ENCODE data around the gene LRRC3C. TPM values are rescaled to one million over a fixed set of nuclear protein-coding genes. Genes with fewer than 3 reads are reported as not detected.

LRRC3C gene
- total RNA-seq, 2 donors from 2014 or later: not detected

GRCh38 chr17:39979893-39980350 is 52.4 kb downstream of the LRRC3C start:
- peaks cover 6% of the 10 kb centered on the region for H3K27me3 Mint-ChIP-seq (ENCODE audit: low read depth)
- peak; percentile 7 to 8 for ATAC-seq (replicated peaks in 1 of 2)
- H3K27ac Mint-ChIP-seq: peak overlapping the region; percentile 92
- peak overlapping the region; percentile 94 to 99 for H3K4me3 Mint-ChIP-seq
- H3K36me3 Mint-ChIP-seq (ENCODE audit: insufficient read depth in 2 of 2): peaks cover 8 to 9% of the 10 kb centered on the region in 2 donors
- peak in 1 of 2 donors; percentile 24 for DNase-seq
- peaks cover 40% of the 10 kb centered on the region for H3K4me1 Mint-ChIP-seq (ENCODE audit: low read depth)
- no peaks in the 10 kb centered on the region for H3K9me3 Mint-ChIP-seq

- Mint-ChIP-seq H3K27me3 (ENCODE audit: low read depth) (peaks cover 6% of the 10 kb centered on the region), H3K27ac (peak within 1 kb of the TSS; percentile 92), H3K4me3 (peak within 1 kb of the TSS; percentile 94 to 99), H3K4me1 (ENCODE audit: low read depth) (peaks cover 40% of the 10 kb centered on the region), H3K9me3 (no peaks in the 10 kb centered on the region), H3K36me3 (ENCODE audit: insufficient read depth in 2 of 2) (peaks cover 11 to 14% of the 10 kb centered on the region in 2 donors)
- DNase-seq (peak; percentile 96 to 97), ATAC-seq (replicated peaks in 1 of 2) (peak; percentile 97 to 98)
These were observed 53.0 kb downstream of the LRRC3C start, which contains the start of gene PSMD3 for GRCh38 chr17:39980351-39981206. PSMD3 (plus strand) TSS chr17:39980807; CDS start chr17:39980971, 164 bp downstream.

- H3K9me3 Mint-ChIP-seq: no peaks in the 10 kb centered on the region
- no peak for ATAC-seq (replicated peaks in 1 of 2)
- H3K27me3 Mint-ChIP-seq (ENCODE audit: low read depth): peaks cover 6% of the 10 kb centered on the region
- peak overlapping the region; percentile 89 for H3K27ac Mint-ChIP-seq
- no peak for DNase-seq
- peak overlapping the region; percentile 94 to 99 for H3K4me3 Mint-ChIP-seq
- peaks cover 14 to 21% of the 10 kb centered on the region in 2 donors for H3K36me3 Mint-ChIP-seq (ENCODE audit: insufficient read depth in 2 of 2)
- peaks cover 40% of the 10 kb centered on the region for H3K4me1 Mint-ChIP-seq (ENCODE audit: low read depth)
These were observed 53.7 kb downstream of the LRRC3C start for GRCh38 chr17:39981207-39981741.

- no peak for DNase-seq
- ATAC-seq (replicated peaks in 1 of 2): no peak
- H3K4me3 Mint-ChIP-seq: peak overlapping the region; percentile 94 to 99
- no peaks in the 10 kb centered on the region for H3K9me3 Mint-ChIP-seq
- peaks cover 6% of the 10 kb centered on the region for H3K27me3 Mint-ChIP-seq (ENCODE audit: low read depth)
- H3K27ac Mint-ChIP-seq: peak overlapping the region; percentile 89
- peaks cover 40% of the 10 kb centered on the region for H3K4me1 Mint-ChIP-seq (ENCODE audit: low read depth)
- H3K36me3 Mint-ChIP-seq (ENCODE audit: insufficient read depth in 2 of 2): peaks cover 16 to 25% of the 10 kb centered on the region in 2 donors
These were observed 54.3 kb downstream of the LRRC3C start for GRCh38 chr17:39981766-39982375.

GRCh38 chr17:39988206-39988810 is 60.8 kb downstream of the LRRC3C start:
- ATAC-seq (replicated peaks in 1 of 2): no peak
- DNase-seq: no peak
- no peak overlapping the region for H3K27ac Mint-ChIP-seq
- H3K4me1 Mint-ChIP-seq (ENCODE audit: low read depth): peaks cover 8% of the 10 kb centered on the region
- H3K4me3 Mint-ChIP-seq: no peak overlapping the region
- H3K36me3 Mint-ChIP-seq (ENCODE audit: insufficient read depth in 2 of 2): peaks cover 36 to 61% of the 10 kb centered on the region in 2 donors
- H3K27me3 Mint-ChIP-seq (ENCODE audit: low read depth): no peaks in the 10 kb centered on the region
- H3K9me3 Mint-ChIP-seq: no peaks in the 10 kb centered on the region

GRCh38 chr17:39994448-39994847 is 66.9 kb downstream of the LRRC3C start:
- no peak overlapping the region for H3K27ac Mint-ChIP-seq
- no peak overlapping the region for H3K4me3 Mint-ChIP-seq
- no peaks in the 10 kb centered on the region for H3K9me3 Mint-ChIP-seq
- DNase-seq (no peak), ATAC-seq (replicated peaks in 1 of 2) (no peak)
- no peaks in the 10 kb centered on the region for H3K27me3 Mint-ChIP-seq (ENCODE audit: low read depth)
- H3K36me3 Mint-ChIP-seq (ENCODE audit: insufficient read depth in 2 of 2): peaks cover 16 to 42% of the 10 kb centered on the region in 2 donors
- peaks cover 9% of the 10 kb centered on the region for H3K4me1 Mint-ChIP-seq (ENCODE audit: low read depth)

Other genes starting within 250 kb of the LRRC3C start
- 10 to 100 TPM in 1 of 2 donors, 1 to 10 TPM in 1; 8.5 to 12.8 TPM for gene PGAP3, start 239.7 kb upstream of the LRRC3C start, total RNA-seq
- 10 to 100 TPM in 1 of 2 donors, 1 to 10 TPM in 1; 8.2 to 12.1 TPM for gene ERBB2, start 227.7 kb upstream of the LRRC3C start, total RNA-seq
- 10 to 100 TPM; 39.4 to 40.1 TPM for gene MIEN1, start 197.2 kb upstream of the LRRC3C start, total RNA-seq
- gene GRB7, start 189.8 kb upstream of the LRRC3C start, total RNA-seq: 1 to 10 TPM; 3.5 to 6.0 TPM
- gene IKZF3, start 63.4 kb upstream of the LRRC3C start, total RNA-seq: 10 to 100 TPM; 70.7 to 78.9 TPM
- gene ZPBP2, start 59.5 kb upstream of the LRRC3C start, total RNA-seq: under 1 TPM; 0.36 to 0.81 TPM
- gene GSDMB, start 9.1 kb upstream of the LRRC3C start, total RNA-seq: 10 to 100 TPM; 57.0 to 58.0 TPM
- gene ORMDL3, start 131 bp upstream of the LRRC3C start, total RNA-seq: 100 to 1,000 TPM; 104 to 114 TPM
- gene GSDMA, start 35.3 kb downstream of the LRRC3C start, total RNA-seq: 1 to 10 TPM; 2.1 to 4.6 TPM
- 100 to 1,000 TPM in 1 of 2 donors, 10 to 100 TPM in 1; 95.5 to 103 TPM for gene PSMD3, start 53.1 kb downstream of the LRRC3C start, total RNA-seq
- not detected for gene CSF3, start 87.7 kb downstream of the LRRC3C start, total RNA-seq
- gene MED24, start 126.7 kb downstream of the LRRC3C start, total RNA-seq: 10 to 100 TPM; 82.6 to 97.0 TPM
- 10 to 100 TPM; 12.2 to 14.7 TPM for gene THRA, start 135.2 kb downstream of the LRRC3C start, total RNA-seq
- gene NR1D1, start 172.9 kb downstream of the LRRC3C start, total RNA-seq: 1 to 10 TPM; 4.5 to 6.3 TPM
- 100 to 1,000 TPM; 115 to 121 TPM for gene MSL1, start 194.2 kb downstream of the LRRC3C start, total RNA-seq
- gene CASC3, start 212.8 kb downstream of the LRRC3C start, total RNA-seq: 100 to 1,000 TPM; 106 to 144 TPM
- 1 to 10 TPM; 3.0 to 6.6 TPM for gene RAPGEFL1, start 249.7 kb downstream of the LRRC3C start, total RNA-seq

All from activated T-cell treated with anti-CD3 and anti-CD28 coated beads, Interleukin-2, amount 50 U/mL, for 72 hours (primary cell).